Right hindlimb (tissue), 1 donor: ENCODE data around the gene NOC2L.
"Not testable (repeated sequence)": the region's sequence is repeated elsewhere in the genome, so short reads cannot be mapped to it uniquely, and the experiment has no call there.

Experiments
- DNase-seq: peaks from one replicate; pipeline ENCODE4 v3.0.0-alpha.2; 2018

The NOC2L gene

GRCh38 chr1:960363-961131 lies 1.5 kb upstream of the NOC2L start, which contains the start of gene KLHL17:
Gene KLHL17 (plus strand): TSS chr1:960584. CDS start chr1:960694, 110 bp downstream.
- peak; percentile 84 for DNase-seq

GRCh38 chr1:959731-960362 lies 791 bp upstream of the NOC2L start:
- no peak for DNase-seq

GRCh38 chr1:956636-957035 lies 2.4 kb downstream of the NOC2L start:
- no peak for DNase-seq

GRCh38 chr1:955474-955873 lies 3.6 kb downstream of the NOC2L start:
- no peak for DNase-seq

GRCh38 chr1:954927-955326 lies 4.1 kb downstream of the NOC2L start:
- no peak for DNase-seq

GRCh38 chr1:953524-954320 lies 5.3 kb downstream of the NOC2L start:
- DNase-seq: no peak

GRCh38 chr1:952603-953002 lies 6.5 kb downstream of the NOC2L start:
- DNase-seq: no peak

- DNase-seq: no peak
Observed at GRCh38 chr1:952201-952600, 6.9 kb downstream of the NOC2L start.

- DNase-seq: no peak
Observed at GRCh38 chr1:951364-951763, 7.7 kb downstream of the NOC2L start.

- DNase-seq: no peak
Observed at GRCh38 chr1:950881-951280, 8.2 kb downstream of the NOC2L start.

GRCh38 chr1:950268-950667 lies 8.8 kb downstream of the NOC2L start:
- no peak for DNase-seq

- no peak for DNase-seq
Observed at GRCh38 chr1:947958-948357, 11.1 kb downstream of the NOC2L start.

- DNase-seq: not testable (repeated sequence)
Observed at GRCh38 chr1:946811-947210, 12.2 kb downstream of the NOC2L start.

GRCh38 chr1:945688-946556 lies 13.1 kb downstream of the NOC2L start:
- no peak for DNase-seq

- peak; percentile 73 for DNase-seq
Observed at GRCh38 chr1:944341-945325, 14.4 kb downstream of the NOC2L start.

GRCh38 chr1:943545-944340 lies 15.3 kb downstream of the NOC2L start:
- DNase-seq: no peak

GRCh38 chr1:942864-943533 lies 16.1 kb downstream of the NOC2L start:
- DNase-seq: peak; percentile 71

GRCh38 chr1:942411-942821 lies 16.6 kb downstream of the NOC2L start:
- peak; percentile 53 for DNase-seq

- DNase-seq: peak; percentile 94
Observed at GRCh38 chr1:941588-942383, 17.3 kb downstream of the NOC2L start.
